ENCODE data around the gene TMUB2.
A peak's percentile ranks its signal among the peaks of the same experiment; 100 is the strongest.
"Not testable (repeated sequence)": the region's sequence is repeated elsewhere in the genome, so short reads cannot be mapped to it uniquely, and the experiment has no call there.

The TMUB2 gene

DNA sequence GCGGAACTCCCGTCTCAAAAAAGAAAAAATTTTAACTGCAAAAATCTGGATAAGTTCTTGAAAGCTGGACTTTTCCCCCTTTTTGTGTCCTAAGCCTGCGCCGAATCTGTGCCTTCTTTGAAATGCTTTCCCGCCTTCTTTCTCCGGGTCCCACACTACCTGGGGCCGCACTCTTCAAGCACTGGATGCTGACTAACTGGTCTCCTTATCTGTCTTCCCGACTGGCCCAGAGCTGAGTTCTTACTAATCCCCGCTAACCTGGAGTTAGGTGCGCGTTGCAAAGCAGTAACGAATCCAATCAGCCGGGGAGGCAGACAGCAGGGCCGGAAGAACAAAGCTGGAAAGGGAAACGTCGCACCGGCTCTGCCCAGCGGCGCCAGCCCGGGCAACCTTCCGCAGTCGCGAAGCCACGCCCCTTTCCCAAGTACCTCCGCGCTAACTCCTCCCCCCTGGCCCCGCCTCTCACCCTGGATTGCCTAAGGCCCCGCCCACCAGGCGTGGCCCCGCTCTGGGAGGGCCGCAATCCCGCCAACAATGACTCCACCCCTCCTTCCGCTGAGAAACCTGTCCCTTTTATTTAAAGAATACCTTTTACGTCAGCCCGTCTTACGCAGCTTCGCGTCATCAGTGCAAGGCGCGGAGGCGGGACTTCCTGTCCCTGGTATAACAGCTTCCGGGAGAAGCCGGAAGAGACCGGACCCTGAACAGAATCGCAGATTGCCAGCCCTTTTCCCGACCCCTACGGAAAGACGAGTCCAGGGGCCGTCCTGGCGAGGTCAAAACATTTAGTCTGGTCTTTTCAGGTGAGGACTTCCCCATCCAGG lies at the start of gene TMUB2:
Gene TMUB2 (plus strand): TSS at position 666 of the 824 bp plus-strand sequence. CDS start 737 bp downstream, outside the sequence.
- peak; percentile 99 for DNase-seq

DNA sequence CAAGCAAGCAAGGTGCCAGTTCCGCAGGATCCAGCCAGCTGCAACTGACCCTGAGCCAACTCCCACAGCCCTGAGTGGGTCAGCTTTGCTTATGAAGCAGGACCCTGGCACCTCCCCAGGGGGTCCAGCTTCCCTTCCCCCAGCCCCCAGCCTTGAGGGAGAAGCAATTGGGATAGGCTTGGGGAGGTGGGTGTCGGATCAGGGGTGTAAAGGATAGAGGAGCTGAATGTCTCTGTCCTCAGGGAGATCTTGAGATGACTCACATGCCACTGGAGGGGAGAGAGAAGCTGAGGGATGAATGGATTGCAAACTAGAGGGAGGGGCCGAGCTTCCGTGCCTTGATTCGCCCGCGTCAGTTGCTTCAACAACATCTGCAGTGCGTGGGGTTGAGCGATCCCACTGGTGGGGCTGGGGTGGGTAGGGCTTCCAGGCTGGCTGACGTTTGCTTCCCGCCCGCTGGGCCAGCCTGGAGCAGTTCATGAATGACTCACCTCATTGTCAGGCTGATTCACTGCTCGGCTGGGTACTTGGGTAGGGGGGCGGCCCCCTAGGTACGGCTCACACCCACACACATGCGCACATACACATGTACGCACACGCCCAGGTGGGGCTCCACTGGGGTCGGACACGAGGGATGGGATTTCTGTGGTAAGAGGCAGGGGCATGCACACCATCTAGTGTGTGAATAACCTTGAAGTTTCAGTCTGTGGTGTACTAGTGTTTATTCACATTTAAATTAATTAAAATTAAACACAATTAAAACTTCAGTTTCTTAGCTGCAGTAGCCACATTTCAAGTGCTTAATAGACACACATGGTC lies 48.7 kb upstream of the TMUB2 start:
- peak in 1 of 2 donors; percentile 58 for DNase-seq

DNA sequence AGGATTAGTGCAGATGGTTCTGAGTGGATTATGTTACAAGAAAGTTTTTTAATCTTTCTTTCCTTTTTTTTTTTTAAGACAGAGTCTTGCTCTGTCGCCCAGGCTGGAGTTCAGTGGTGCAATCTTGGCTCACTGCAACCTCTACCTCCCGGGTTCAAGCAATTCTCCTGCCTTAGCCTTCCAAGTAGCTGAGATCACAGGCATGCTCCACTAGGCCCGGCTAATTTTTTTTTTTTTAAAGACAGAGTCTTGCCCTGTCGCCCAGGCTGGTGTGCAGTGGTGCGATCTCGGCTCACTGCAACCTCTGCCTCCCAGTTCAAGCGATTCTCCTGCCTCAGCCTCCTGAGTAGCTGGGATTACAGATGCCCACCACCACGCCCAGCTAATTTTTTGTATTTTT lies 42.9 kb upstream of the TMUB2 start:
- not testable (repeated sequence) for DNase-seq

DNA sequence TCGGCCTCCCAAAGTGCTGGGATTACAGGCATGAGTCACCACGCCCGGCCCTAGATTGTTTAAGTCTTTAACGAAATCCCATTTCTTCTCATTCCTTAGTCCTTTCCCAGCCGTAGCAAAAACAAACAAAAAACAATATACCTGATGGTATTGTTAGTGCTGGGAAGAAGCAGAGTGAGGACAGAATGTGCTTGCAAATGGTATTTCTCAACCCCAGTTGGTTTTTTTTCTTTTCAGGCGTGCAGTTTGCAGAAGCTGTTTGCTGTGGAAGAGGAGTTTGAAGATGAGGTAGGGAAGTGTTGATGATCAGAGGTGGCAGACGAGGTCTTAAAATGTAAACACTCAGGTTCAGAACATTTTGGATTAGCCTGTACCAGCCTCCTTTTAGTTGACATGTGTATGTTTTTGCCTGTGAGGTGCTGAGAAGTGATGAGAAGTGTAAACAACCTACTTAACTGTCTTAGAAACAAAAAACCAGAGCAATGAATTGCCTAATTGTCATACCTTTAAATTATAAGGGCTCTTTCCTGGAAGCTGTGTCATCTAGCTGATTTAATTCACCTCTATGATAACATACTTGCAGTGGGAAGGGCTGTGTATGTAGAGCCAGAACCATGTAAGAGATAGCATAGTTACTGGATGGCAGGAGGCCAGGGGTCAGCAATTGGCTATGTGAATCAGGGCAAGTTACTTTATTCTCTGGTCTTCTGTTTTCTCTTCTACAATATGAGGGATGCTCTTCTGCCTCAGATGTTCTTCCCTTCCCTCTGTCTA lies 41.6 kb upstream of the TMUB2 start:
- no peak for DNase-seq

DNA sequence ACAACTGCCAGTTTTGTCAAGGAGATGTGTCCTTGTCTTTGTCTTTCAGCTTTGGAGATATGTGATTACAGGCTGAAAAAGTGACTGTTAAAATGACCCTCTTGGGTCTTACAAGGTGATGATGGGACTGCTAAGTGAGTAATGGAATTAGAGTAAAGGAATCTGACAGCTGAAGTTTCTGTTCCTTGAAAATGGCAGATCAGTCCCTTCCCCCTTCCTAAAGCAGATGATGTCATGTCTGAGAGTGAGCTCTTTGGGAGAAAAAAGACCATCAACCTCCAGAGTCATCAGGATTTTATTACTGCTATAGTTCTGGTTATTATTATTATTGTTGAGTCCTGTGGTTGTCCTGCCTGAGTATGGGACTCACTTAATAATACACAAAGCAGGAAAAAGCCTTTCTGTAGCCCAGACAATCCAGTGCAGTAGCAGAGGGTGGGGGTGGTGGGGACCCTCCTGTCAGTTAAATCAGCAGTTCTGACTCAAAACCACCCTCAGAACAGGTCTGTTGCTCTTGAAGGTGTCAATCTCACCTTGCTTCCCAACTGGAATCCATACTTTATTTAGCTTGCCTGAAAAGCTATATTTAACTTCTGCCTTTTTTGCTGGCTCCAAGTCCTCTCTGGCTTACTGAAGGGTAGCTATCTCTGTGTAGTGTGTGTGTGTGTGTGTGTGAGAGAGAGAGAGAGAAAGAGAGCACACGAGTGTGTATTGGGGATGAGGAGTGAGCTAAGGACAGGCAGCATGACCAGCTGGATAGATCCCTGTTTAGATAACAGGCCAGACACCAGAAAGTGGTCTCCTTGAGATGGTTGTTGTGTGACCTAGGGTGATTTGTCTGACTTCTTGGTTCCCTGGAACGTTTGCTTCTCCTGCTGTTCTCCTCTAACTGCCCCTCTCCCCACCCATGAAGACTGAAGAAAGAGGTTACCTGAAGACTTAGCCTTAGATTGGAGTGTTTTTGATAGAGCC lies 40.1 kb upstream of the TMUB2 start:
- no peak for DNase-seq

DNA sequence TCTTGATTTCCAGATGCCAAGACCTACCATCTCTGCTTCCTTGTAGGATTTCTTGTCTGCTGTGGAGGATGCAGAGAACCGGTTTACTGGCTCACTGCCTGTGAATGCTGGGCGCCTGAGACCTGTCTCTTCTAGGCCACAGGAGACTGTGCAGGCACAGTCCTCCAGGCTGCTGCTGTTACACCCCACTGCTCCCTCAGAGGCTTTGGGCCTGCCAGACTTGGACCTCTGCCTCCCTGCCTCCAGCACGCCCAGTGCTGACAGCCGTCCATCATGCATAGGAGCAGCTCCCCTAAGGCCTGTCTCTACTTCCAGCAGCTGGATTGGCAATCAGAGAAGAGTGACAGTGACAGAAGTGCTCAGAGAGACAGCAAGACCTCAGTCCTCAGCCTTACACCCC lies 39.0 kb upstream of the TMUB2 start:
- no peak for DNase-seq

DNA sequence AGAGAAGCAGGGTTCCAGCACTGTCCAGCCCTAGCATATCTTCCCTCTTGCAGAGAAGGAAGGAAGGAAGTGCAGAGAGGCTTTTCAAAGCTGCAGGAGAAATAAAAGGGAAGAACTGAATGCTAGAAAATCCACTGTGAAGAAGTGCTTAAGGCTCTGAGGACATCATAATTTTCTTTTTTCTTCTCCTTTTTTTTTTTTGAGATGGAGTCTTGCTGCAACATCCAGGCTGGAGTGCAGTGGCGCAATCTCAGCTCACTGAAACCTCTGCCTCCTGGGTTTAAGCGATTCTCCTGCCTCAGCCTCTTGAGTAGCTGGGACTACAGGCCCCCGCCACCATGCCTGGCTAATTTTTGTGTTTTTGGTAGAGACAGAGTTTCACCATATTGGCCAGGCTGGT lies 37.7 kb upstream of the TMUB2 start:
- DNase-seq: not testable (repeated sequence)

DNA sequence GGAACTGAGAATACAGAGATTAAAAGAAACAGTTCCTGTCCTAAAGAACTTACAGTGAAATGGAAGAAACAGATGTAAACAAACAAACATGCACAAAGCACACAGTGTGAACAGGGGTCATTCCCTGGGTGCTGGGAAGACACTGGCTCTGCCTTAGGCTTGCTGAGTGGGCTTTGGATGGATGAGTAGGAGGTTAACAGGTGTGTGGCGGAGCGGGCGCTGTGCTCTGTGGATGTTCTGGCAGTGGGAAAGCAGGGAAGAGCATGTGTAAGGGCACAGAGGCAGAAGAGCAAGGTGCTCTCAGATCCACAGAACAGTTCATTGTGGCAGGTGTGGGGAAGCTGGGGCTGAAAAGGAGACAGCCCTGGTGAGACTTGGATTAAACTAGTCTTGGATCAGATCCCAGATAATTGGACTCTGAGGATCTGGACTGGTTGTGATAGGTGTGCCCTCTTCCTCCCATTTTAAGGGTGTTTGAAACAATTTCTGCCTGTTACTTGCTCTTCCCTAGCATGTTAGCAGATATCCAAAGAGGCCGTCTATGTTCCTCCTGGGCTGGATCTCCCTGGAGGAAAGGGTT lies 36.9 kb upstream of the TMUB2 start:
- DNase-seq: no peak

DNA sequence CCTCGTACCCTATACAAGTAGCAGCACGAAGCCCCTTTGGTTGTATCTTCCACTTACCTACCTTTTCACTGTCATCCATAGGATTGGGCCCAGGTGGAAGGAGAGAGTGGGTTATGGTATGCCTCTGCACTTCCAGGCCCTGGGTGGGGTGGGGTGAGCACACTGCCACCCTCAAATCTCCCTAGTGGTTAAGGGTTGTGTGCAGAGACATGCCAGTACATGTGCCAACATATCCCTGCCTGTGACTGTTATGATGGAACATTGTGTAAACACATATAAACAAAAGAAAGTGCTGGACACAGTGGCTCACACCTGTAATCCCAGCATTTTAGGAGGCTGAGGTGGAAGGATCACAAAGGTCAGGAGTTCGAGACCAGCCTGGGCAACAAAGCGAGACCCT lies 33.9 kb upstream of the TMUB2 start:
- DNase-seq: no peak

DNA sequence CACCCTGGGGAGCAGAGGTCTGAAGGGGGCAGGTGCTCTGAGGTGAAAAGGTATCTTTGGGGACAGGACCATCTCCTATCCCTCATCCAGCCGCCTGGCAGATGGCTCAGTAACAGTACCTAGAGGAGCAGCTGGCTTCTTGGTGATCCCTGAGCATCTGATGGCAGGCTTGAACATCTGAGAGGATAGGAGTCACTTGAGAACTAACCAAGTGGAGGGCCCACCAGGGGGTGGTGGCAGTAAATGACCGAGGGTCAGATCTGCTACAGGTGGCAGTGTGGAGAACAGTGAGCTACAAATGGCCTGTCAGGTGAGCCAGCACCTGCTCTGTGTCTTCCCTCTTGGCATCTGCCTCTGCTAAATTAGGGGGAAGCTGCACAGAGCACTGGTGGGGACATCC lies 31.3 kb upstream of the TMUB2 start:
- DNase-seq: no peak

DNA sequence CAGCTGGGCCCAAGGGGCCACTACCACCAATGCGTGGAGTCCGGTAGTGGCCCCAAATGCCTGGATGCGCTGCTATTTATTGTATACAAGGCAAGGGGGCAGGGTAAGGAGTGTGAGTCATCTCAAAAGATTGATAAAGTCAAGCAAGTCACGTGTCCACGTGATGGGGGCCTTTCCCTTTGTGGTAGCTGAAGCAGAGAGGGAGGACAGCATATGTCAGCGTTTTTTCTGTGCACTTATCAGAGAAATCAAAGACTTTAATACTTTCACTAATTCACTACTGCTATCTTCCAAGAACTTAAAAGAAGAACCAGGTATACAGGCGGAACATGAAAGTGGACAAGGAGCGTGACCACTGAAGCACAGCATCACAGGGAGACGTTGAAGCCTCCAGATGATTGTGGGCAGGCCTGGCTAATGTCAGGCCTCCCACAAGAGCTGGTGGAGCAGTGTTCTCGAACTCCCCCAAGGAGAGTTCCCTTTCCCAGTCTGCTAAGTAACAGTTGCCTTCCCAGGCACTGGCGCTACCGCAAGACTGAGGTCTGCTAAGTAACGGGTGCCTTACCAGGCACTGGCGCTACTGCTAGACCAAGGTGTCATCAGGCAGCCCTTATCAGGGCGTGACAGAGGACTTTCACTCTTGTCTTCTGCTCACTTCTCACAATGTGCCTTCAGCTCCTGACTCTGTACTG lies 27.1 kb upstream of the TMUB2 start:
- DNase-seq: peak; percentile 27 to 64

DNA sequence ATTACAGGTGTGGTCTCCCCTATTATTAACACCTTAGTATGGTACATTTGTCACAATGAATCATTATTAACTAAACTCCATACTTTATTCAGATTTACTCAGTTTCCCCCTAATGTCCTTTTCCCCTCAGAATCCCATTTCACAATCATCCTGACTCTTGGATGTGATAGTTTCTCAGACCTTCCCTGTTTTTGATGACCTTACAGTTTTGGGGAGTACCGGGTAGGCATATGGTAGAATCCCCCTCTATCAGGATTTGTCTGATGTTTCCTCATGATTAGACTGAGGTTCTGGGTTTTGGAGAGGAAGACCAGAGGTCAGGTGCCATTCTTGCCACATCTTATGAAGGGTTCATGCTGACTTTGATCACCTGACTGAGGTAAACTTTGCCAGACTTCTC lies 22.3 kb upstream of the TMUB2 start:
- no peak for DNase-seq

DNA sequence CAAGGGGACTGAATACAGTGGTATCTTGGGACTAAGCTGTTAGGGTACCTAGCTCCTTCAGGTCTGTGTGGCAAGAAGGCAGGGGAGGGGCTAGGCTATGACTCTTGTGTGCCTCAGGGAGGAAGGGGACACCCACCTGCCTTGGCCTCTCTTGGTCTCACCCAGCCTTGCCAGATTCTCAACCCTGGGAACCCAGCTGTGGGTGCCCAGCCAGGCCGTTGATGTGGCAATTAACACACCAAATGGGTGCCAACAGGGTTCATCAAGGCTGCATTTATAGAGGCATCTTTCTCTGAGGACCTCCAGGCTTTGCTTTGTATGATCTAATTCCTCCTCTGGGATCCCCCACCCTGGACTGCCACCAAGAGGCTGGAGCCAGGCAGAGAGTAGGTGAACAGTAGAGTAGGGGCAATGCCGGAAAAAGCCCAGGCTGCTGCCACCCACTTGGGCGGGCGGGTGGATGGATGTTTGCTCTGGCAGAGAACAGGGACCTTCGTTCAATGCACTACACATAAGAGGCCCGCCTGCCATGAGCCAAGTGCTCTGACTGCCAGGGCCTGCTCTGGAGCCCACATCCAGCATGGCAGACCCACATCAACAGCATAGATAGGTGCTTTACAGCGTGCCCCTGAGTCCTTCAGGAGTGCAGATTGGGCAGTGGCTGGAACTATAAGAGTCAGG lies 19.5 kb upstream of the TMUB2 start:
- no peak for DNase-seq

DNA sequence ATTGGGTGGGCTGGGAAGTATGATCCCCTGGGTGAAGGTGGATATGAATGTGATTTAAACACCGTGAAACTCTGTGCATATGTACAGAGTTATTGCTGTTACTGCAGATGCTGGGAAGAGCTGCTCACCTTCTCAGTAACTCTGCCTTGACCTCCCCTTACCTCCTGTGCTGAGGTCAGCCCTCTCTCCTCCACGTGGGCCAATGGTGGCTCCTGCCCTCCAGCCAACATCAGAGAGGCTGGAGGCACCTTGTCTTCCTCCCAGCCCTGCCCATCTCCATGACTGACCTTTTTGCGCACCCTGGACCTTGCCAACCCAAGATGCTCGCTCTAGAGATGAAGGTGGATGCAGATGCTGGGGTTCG lies 16.7 kb upstream of the TMUB2 start:
- no peak for DNase-seq

DNA sequence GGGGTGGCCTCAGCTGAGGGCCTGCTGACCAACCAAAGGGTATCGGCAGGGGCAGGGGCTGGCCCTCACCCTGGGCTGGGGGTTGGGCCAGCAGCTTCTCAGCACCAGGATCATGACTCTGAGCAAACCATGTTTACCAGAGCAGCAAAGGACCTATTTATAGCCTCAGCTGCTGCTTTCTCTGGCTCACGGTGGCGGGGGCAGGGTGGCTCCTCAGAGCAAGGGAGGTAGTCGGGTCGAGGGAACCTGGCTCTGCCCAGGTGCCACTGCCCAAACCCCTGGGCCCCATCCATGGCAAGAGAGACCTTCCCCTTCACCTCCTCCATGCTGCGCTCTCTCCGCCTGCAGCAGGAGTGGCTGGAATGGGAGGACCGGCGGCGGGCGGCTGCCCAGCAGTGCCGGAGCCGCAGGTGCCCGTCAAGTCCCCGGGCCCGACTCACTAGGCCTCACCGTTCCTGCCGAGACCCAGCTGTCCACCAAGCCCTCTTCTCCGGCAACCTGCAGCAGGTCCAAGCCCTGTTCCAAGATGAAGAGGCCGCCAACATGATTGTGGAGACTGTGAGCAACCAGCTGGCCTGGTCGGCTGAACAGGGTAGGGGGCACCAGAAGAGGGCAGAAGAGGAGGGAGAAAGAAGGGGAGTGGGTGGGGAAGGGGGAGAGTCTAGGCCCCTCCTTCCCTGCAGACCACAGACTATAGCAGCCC lies 16.1 kb upstream of the TMUB2 start, which contains the start of gene ASB16:
Gene ASB16 (plus strand): TSS at position 206 of the 703 bp plus-strand sequence. CDS start 86 bp downstream, at position 292.
- no peak for DNase-seq

DNA sequence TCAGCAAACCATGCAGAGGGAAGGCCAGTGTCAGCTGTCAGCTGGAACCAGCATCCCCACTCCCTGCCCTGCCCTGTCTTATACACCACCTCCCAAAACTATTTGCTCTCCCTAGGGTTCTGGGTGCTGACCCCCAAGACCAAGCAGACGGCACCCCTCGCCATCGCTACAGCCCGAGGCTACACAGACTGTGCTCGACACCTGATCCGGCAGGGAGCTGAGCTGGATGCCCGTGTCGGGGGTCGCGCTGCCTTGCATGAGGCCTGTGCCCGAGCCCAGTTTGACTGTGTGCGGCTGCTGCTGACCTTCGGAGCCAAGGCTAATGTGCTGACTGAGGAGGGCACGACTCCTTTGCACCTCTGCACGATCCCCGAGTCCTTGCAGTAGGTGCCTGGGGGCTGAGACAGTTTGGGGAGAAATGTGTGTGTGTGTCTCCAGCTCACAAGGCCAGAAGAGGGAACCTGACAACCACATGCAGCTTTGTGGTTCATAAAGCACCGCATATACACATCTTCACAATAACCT lies 14.8 kb upstream of the TMUB2 start:
- DNase-seq: no peak

DNA sequence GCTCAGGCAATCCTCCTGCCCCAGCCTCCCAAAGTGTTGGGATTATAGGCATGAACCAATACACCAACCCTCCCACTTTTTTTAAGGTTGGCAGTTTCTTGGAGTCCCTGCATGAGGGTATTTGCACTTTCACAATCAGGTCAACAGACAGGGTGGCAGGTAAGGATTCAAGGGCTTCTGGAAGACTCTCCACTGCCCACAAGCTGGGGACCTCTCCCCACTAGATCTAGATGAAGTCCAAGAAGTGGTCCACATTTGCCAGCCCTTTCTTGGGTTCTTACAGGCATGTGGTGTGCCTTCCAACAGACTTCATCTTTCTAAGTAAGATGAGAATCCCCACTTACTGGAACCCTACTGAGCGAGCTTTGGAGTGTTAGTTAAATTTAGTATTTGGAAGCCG lies 12.3 kb upstream of the TMUB2 start:
- no peak for DNase-seq

DNA sequence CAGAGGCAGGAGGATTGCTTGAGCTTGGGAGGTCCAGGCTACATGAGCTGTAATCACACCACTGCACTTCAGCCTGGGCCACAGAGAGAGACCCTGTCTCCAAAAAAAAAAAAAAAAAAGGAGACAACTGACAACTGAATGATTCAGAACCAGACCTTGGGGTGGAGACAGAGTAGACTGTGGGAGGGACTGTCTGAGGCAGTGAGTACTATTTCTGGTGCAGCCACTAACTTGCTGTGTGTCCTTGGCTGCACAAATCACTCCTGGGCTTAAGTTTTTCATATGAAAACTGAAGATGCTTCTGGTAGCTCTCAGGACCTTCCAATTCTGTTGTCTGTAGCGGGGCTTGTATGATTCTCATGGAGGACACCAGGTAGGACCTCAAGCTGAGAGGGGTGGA lies 10.5 kb upstream of the TMUB2 start:
- no peak for DNase-seq
